Activated CD4-positive, alpha-beta T cell treated with anti-CD3 and anti-CD28 coated beads for 1 hour (primary cell): ENCODE results near the gene ABCC8.

Experiments used
- DNase-seq: peaks from one replicate; pipeline ENCODE4 v3.0.0-alpha.2; 2020

The ABCC8 gene

DNA sequence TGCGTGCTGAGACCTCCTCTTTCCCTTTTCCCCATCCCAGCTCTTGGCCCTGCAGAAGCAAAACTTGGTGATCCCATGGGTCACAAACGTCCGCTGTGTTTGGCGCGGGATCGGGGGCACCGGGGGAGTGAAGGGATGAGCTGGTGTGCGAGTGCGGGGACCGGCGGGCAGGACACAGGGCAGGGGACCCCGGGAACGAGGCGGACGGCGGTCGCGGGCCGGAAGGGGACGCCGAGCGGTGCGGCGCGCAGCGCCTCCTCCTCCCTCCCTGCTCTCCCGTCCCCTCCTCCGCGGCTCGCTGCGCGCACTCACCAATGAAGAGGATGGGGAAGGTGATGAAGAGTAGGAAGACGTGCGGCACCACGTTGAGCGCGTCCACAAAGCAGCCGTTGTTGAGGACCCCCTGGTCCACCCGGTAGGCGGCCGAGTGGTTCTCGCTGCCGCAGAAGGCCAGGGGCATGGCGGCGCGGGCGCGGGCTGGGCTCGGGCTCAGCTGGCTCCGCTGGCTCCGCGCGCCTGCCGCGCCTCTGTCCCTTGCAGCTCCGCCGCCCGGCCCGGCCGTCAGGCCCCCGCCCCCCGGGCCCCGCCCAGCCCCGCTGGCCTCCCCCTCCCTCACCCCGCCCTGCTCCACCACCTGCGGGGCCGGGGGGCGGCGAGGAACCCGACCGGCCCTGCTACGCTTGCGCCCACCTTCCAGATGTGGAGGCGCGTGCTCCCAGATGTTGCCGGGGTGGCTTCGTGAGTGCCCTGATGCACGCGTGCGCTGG is at the start of gene ABCC8:
Gene ABCC8 (minus strand): TSS at position 529 of the 767 bp plus-strand sequence. CDS start 69 bp downstream, at position 460.
- no peak for DNase-seq

- DNase-seq: no peak
Measured at GRCh38 chr11:17526326-17526725, 49.7 kb upstream of the ABCC8 start.

- no peak for DNase-seq
Measured at GRCh38 chr11:17525570-17525969, 48.9 kb upstream of the ABCC8 start.

DNA sequence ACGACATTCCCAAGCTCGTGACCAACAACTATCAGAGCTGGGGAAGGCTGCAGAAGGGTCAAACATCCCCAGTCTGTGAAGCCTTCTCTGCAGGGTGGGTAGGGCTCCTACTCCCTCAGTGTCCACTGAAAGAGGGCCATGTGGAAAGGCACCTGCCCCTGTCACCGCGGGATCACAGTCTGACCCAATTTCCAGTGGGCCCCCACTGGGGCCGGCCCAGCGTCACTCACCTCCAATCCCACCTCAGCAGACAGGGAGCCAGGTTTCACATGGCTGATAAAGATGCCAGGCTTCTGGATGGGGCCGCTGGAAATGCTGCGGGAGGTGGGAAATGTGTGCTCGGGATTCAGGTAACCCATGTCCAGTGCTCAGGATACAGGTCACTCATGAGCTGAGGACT is 47.6 kb upstream of the ABCC8 start:
- DNase-seq: no peak

DNA sequence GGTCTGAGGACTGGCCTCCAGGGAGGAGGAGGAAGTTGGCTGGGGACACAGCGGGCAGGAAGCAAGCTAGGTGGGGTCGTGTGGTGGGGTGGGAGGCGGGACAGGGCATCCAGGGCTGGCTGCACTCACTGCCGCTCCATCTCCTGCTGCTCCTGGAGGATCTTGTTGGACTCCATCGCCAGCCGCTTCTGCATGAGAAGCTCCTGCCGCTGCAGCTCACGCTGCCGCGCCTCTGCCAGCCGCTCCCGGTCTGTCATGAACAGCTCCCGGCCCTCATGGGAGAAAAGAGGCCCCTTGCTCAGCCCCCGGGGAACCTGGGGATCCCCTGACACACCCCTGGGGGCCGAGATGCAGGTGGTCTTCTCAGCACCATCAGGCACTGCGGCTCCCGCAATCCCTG is 46.0 kb upstream of the ABCC8 start:
- no peak for DNase-seq

DNA sequence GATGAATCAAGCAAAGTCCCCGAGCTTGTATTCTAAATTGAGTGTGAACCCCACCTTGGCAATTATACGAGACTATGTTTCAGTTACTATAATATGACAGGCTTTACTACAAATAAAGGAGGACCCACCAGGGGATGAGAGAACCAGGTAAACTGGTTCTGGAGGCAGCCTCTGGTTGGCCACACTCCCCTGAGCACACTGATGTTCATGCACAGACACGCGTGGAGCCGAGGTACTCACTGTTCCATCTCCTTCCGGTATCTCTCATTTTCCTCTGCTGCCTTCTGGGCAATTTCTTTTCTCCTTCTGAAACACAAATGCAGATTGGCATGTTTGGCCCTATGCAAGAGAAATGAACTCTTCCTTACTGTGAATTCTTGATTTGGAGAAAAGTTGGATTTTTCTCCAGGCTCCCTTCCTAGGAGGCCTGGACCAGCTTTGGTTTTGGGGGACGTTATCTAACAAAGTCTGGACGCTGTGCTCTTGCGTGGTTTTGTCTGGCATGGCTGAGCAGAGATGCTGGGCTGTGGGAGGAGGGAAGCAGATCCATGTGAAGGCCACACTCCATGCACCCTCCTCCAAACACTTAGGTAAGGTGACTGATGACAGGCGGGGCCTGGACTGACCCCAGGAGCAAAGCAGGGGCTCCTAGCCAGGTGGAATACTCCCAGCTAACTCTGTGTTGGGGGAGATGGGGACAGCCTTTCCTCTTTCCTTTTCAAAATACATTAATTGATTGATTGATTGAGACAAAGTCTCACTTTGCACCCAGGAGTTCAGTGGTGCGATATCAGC is 44.7 kb upstream of the ABCC8 start:
- no peak for DNase-seq

- DNase-seq: no peak
Measured at GRCh38 chr11:17519061-17519885, 42.6 kb upstream of the ABCC8 start.

GRCh38 chr11:17518366-17518765 is 41.7 kb upstream of the ABCC8 start:
- DNase-seq: no peak

GRCh38 chr11:17517186-17517585 is 40.5 kb upstream of the ABCC8 start:
- DNase-seq: no peak

DNA sequence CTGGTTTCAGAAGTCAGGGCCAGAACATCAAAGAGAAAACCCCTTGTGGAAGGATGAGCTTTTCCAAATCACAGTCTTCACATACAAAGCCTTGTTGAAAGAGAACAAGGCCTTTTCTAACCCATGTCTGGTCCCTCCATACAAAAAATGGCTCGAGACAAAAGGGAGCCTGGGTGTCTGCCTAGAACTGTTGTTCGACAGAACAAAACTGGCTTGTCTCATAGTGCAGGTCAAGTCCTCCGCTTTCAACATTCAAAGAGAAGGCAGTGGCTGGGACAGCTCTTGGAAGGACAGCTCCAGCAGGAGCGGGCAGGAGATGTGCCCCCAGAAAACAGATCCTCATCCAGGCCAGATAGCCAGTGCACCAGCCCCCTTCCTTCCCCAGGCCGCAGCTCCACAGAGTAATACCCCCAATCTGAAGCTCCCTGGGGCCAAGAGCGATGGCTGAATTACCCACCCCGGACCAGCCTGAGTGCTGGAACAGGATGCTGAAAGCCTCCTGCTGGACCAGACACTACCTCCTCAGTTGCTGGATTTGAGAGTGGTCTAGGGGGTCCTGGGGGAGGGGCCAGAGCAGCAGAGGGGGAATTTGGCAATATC is 40.0 kb upstream of the ABCC8 start:
- no peak for DNase-seq

DNA sequence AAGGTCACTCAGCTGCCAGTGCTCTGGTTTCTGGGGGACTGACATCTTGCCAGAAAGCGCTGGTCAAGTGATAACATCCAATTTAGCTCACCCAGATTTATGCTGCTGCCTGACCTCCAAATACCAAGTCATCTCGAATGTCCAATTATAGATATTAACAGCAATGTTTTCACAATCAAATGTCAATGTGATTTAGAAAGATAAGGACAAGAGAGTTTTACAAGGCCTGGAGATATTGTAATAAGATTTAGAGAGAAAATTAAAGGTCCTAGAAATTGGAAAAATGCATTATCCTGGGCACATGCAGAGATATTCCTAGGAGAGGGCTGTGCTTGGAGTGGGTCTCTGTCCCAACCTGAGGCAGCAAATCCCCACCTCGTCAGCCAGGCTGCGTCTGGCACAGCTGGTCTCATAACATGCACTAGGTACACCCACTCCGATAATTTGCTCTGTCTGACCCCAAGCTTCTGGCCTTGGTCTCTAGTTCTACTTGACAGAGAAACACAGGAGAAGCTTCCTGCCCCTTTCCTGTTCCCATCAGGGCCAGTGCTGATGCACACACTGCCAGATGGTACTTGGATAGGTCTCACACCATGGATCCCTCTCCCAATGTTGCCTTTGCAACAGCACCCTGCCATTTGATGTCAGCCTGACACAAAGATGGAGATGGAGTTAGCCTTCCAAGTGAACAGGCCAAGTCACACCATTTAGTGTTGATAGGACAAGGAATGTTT is 39.0 kb upstream of the ABCC8 start:
- DNase-seq: no peak

GRCh38 chr11:17514476-17514875 is 37.8 kb upstream of the ABCC8 start:
- DNase-seq: no peak

DNA sequence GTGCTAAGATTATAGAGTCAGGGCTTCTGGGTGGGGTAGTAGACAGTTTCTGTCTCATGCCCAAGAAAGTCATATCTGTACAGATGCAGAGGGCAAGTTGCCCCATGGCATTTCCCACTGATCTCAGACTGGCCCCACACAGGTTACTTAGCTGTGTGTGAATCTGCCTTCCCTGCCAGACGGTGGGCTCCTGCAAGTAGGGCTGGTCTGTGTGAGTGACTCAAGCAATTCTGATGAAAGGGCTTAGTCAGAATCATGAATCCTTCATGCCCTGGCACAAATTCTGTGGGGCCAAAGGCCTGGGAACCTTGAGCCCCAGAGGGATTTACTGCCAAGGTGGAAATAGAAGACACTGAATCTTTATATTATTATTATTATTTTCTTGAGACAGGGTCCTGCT is 37.2 kb upstream of the ABCC8 start:
- no peak for DNase-seq

DNA sequence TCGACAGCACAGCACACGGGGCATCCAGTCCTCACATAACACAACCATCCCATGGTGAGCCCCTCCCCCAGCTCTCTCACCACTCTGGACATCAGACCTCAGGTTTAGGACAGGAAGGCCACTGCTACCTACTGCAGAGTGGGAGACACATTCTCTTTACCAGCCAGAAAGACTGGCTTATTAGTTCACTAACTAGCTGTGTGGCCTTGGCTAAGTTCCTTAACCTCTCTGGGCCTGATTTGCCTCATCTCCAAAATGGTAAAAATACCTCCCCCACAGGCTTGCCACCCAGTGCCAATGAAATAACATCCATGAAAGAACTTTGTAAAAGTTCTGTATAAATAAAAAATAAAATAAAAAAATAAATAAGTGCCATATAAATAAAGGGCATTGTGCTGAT is 35.5 kb upstream of the ABCC8 start:
- DNase-seq: no peak

DNA sequence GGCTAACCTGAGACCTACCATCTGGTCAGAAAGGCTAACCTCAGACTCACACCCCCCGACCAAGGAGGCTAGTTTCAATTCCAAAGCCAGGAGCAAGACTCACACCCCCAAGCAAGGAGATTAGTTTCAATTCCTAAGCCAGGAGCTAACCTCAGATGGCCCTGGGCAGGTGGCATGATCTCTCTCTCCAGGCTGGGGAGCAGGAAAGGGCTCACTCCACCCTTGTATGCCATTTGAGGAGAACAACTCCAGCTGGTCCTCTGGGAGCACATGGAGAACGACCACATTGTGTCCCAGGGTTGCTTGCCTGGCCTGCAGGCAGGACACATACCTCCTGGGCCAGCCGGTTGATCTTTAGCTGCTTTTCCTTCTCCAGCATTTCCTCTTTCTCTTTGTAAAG is 34.9 kb upstream of the ABCC8 start:
- no peak for DNase-seq

- no peak for DNase-seq
Measured at GRCh38 chr11:17510507-17511206, 34.0 kb upstream of the ABCC8 start.

GRCh38 chr11:17508791-17509190 is 32.1 kb upstream of the ABCC8 start:
- no peak for DNase-seq

- no peak for DNase-seq
Measured at GRCh38 chr11:17508306-17508705, 31.7 kb upstream of the ABCC8 start.

DNA sequence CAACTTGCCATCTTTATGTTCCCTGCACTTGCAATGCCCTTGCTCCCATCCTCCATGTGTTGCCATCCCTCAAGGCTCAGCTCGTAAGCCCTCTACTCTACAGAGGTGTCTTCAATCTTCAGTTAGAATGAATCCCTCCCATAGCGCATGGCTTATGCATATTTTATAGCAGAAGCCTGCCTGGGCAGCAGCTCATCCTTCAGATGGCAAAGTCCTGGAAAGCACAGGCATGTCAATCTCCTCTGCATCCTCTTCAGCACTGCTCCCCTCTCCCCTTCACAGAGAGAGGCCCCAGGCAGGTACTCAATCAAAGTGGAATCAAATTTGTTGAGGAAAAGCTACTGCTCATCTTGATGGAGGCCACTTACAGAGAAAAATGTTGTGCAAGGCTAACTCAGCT is 31.1 kb upstream of the ABCC8 start:
- no peak for DNase-seq

DNA sequence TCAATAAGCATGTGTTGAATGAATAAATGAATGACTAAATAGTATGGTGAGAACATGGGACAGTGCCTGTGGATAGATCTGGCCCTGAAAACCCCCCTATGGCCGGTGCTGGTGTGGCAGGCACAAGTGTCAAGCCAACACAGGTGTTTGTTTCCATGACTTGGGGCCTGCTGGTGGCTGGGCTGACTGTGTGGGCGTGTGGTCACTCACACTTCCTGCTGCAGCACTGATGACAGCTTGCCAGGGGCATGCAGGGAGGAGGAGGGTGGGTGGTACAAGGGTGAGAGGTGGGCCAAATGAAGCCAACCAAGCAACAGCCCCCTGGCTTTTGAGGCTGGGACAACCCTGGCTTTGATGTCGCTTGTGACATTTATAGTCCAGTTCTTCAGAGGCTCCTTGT is 30.3 kb upstream of the ABCC8 start:
- DNase-seq: no peak

GRCh38 chr11:17506314-17506713 is 29.7 kb upstream of the ABCC8 start:
- no peak for DNase-seq

- no peak for DNase-seq
Measured at GRCh38 chr11:17505146-17505545, 28.5 kb upstream of the ABCC8 start.
